WTC11 (cell line): ENCODE measurements around the gene MAP4K1. TPM values are rescaled to one million over a fixed set of nuclear protein-coding genes. Genes with fewer than 3 reads are reported as not detected.

Source experiments
- ATAC-seq: fragments of 200-7000 bp; cut with Tn5 transposase; 2 replicates; pipeline ENCODE4 v1.10.0; 2021; ENCODE audit warnings: mild to moderate bottlenecking, moderate library complexity
- CTCF ChIA-PET: fragments of 300-600 bp; sonication (Branson Sonifier 250); formaldehyde crosslinking; loops from one replicate; lab custom pipeline; 2021; ENCODE audit warnings: antibody characterized with exemption; lab: Charles Lee
- POLR2A ChIA-PET: fragments of 350-600 bp; sonication (Branson Sonifier 250); formaldehyde crosslinking; loops from one replicate; lab custom pipeline; 2021; ENCODE audit warnings: antibody characterized with exemption; lab: Charles Lee
- DNase-seq: peaks from one replicate; pipeline ENCODE4 v3.0.0; 2021; ENCODE audit warnings: low spot score
- H3K27ac Mint-ChIP-seq: 2 replicates; pipeline ENCODE4 v1.8.0; 2021; ENCODE audit warnings: mixed read lengths
- H3K27me3 Mint-ChIP-seq: 2 replicates; pipeline ENCODE4 v1.8.0; 2021; ENCODE audit warnings: low read depth, mild to moderate bottlenecking, moderate library complexity, mixed read lengths
- H3K36me3 Mint-ChIP-seq: 2 replicates; pipeline ENCODE4 v1.8.0; 2021; ENCODE audit warnings: mixed read lengths
- H3K4me1 Mint-ChIP-seq: 2 replicates; pipeline ENCODE4 v1.8.0; 2022; ENCODE audit warnings: mixed read lengths
- H3K4me3 Mint-ChIP-seq: 2 replicates; pipeline ENCODE4 v1.8.0; 2021; ENCODE audit warnings: mild to moderate bottlenecking, moderate library complexity, mixed read lengths
- H3K9me3 Mint-ChIP-seq: 2 replicates; pipeline ENCODE4 v1.8.0; 2021; ENCODE audit warnings: mixed read lengths
- CREM ChIP-seq: sonication (generic); formaldehyde crosslinking; IDR thresholded peaks from 2 replicates; pipeline ENCODE4 v1.8.1; 2022; ENCODE audit warnings: mild to moderate bottlenecking, missing genetic modification reagents, moderate library complexity
- ETV6 ChIP-seq: sonication (generic); formaldehyde crosslinking; IDR thresholded peaks from 2 replicates; pipeline ENCODE4 v1.8.1; 2022; ENCODE audit warnings: mild to moderate bottlenecking, missing genetic modification reagents
- FOXP1 ChIP-seq: sonication (generic); formaldehyde crosslinking; IDR thresholded peaks from 2 replicates; pipeline ENCODE4 v1.8.0; 2022; ENCODE audit warnings: missing genetic modification reagents, mild to moderate bottlenecking, moderate library complexity, borderline replicate concordance
- GRHL2 ChIP-seq: fragments of 250-450 bp; sonication (Bioruptor Pico); IDR thresholded peaks from 2 replicates; pipeline ENCODE4 v1.8.0; 2022; ENCODE audit warnings: mild to moderate bottlenecking, moderate library complexity; ENCODE audit not compliant: insufficient replicate concordance, severe bottlenecking
- IRF2 ChIP-seq: sonication (generic); formaldehyde crosslinking; IDR thresholded peaks from 2 replicates; pipeline ENCODE4 v1.8.0; 2022; ENCODE audit warnings: low read depth, missing genetic modification reagents, borderline replicate concordance
- NFE2L1 ChIP-seq: sonication (generic); formaldehyde crosslinking; IDR thresholded peaks from 2 replicates; pipeline ENCODE4 v1.8.1; 2023; ENCODE audit warnings: missing genetic modification reagents
- NFYB ChIP-seq: sonication (generic); formaldehyde crosslinking; conservative IDR thresholded peaks from 2 replicates; pipeline ENCODE4 v1.8.0; 2022; ENCODE audit warnings: low read depth, missing genetic modification reagents
- OVOL2 ChIP-seq: fragments of 250-450 bp; sonication (Bioruptor Pico); IDR thresholded peaks from 2 replicates; pipeline ENCODE4 v1.9.0; 2021; ENCODE audit warnings: mild to moderate bottlenecking, borderline replicate concordance
- RELA ChIP-seq: sonication (generic); formaldehyde crosslinking; IDR thresholded peaks from 2 replicates; pipeline ENCODE4 v1.8.1; 2022; ENCODE audit warnings: missing genetic modification reagents, mild to moderate bottlenecking, borderline replicate concordance
- TCF7 ChIP-seq: sonication (generic); formaldehyde crosslinking; IDR thresholded peaks from 2 replicates; pipeline ENCODE4 v1.8.0; 2022; ENCODE audit warnings: mild to moderate bottlenecking, low read depth, missing genetic modification reagents, moderate library complexity
- ZNF121 ChIP-seq: sonication (generic); formaldehyde crosslinking; IDR thresholded peaks from 2 replicates; pipeline ENCODE4 v1.8.0; 2023; ENCODE audit warnings: missing genetic modification reagents
- ZNF317 ChIP-seq: sonication (generic); formaldehyde crosslinking; IDR thresholded peaks from 2 replicates; pipeline ENCODE4 v1.8.1; 2023; ENCODE audit warnings: low read depth, mild to moderate bottlenecking, moderate library complexity, missing genetic modification reagents, borderline replicate concordance
- ZNF396 ChIP-seq: fragments of 250-450 bp; sonication (Bioruptor Pico); IDR thresholded peaks from 2 replicates; pipeline ENCODE4 v1.8.0; 2021; ENCODE audit warnings: mild to moderate bottlenecking, moderate library complexity, borderline replicate concordance
- ZNF416 ChIP-seq: fragments of 250-450 bp; sonication (Bioruptor Pico); IDR thresholded peaks from 2 replicates; pipeline ENCODE4 v1.9.0; 2021; ENCODE audit warnings: mild to moderate bottlenecking, inconsistent platforms
- total RNA-seq: library from RNA; stranded (reverse); gene quantifications from 3 replicates; pipeline ENCODE4 v1.2.3, GENCODE V29; 2021
- TF ChIP-seq, protein P1 (sequence below): sonication (generic); formaldehyde crosslinking; IDR thresholded peaks from 2 replicates; pipeline ENCODE4 v1.8.1; 2022; ENCODE audit warnings: low read depth, mild to moderate bottlenecking, moderate library complexity, missing genetic modification reagents, borderline replicate concordance
- TF ChIP-seq, protein P2 (sequence below): sonication (generic); formaldehyde crosslinking; IDR thresholded peaks from 2 replicates; pipeline ENCODE4 v1.8.1; 2023; ENCODE audit warnings: mild to moderate bottlenecking, missing genetic modification reagents, moderate library complexity
- TF ChIP-seq, protein P3 (sequence below): fragments of 250-450 bp; sonication (Bioruptor Pico); IDR thresholded peaks from 2 replicates; pipeline ENCODE4 v1.9.0; 2021; ENCODE audit warnings: mild to moderate bottlenecking, borderline replicate concordance
- TF ChIP-seq, protein P4 (sequence below): sonication (generic); formaldehyde crosslinking; conservative IDR thresholded peaks from 2 replicates; pipeline ENCODE4 v1.8.1; 2023; ENCODE audit warnings: mild to moderate bottlenecking, low read depth, missing genetic modification reagents, moderate library complexity

Gene MAP4K1
- total RNA-seq, 1 experiment from 2014 or later: 14.0 TPM

DNA sequence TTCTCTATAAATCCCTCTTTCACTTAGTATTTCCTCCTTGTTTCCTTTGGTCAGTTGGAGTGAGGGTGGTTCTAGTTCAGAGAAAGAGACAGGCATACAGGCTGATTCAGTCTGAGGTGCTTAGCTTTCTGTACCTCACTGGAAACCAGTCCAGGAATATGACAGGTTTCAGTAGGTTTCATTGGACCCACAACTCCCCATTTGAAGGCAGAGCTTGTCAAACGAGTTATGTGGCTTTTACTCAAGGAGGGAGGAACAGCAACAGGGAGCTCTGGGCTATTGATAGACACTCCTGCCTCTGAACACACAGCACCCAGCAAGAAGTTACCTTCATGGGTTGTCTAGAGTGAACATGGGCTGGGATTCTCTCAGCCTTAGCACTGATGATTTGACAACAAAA, 44.2 kb upstream of the MAP4K1 start:
- no peaks in the 10 kb centered on the region for H3K27me3 Mint-ChIP-seq
- POLR2A ChIA-PET: interaction anchor here (0.7 to 3.3 kb wide), 3 partner anchors 13 to 22 kb away, joined by 3 to 41 read pairs (median 3); partner anchors contain the start of gene ACTN4
- TF ChIP-seq GRHL2 (CRISPR knock-in tag) (no peak), IRF2 (no peak), FOXP1 (CRISPR knock-in tag) (no peak), OVOL2 (CRISPR knock-in tag) (no peak), ZNF121 (CRISPR knock-in tag) (no peak), TCF7 (no peak), ETV6 (CRISPR knock-in tag) (no peak), CREM (no peak), ZNF317 (CRISPR knock-in tag) (no peak), ZNF396 (CRISPR knock-in tag) (no peak), ZNF416 (CRISPR knock-in tag) (no peak), NFYB (CRISPR knock-in tag) (no peak), RELA (no peak), NFE2L1 (CRISPR knock-in tag) (no peak)
- TF ChIP-seq, protein P1, sequence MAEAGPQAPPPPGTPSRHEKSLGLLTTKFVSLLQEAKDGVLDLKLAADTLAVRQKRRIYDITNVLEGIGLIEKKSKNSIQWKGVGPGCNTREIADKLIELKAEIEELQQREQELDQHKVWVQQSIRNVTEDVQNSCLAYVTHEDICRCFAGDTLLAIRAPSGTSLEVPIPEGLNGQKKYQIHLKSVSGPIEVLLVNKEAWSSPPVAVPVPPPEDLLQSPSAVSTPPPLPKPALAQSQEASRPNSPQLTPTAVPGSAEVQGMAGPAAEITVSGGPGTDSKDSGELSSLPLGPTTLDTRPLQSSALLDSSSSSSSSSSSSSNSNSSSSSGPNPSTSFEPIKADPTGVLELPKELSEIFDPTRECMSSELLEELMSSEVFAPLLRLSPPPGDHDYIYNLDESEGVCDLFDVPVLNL (CRISPR knock-in tag): no peak
- TF ChIP-seq, protein P2, sequence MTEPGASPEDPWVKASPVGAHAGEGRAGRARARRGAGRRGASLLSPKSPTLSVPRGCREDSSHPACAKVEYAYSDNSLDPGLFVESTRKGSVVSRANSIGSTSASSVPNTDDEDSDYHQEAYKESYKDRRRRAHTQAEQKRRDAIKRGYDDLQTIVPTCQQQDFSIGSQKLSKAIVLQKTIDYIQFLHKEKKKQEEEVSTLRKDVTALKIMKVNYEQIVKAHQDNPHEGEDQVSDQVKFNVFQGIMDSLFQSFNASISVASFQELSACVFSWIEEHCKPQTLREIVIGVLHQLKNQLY (CRISPR knock-in tag): no peak
- TF ChIP-seq, protein P3, sequence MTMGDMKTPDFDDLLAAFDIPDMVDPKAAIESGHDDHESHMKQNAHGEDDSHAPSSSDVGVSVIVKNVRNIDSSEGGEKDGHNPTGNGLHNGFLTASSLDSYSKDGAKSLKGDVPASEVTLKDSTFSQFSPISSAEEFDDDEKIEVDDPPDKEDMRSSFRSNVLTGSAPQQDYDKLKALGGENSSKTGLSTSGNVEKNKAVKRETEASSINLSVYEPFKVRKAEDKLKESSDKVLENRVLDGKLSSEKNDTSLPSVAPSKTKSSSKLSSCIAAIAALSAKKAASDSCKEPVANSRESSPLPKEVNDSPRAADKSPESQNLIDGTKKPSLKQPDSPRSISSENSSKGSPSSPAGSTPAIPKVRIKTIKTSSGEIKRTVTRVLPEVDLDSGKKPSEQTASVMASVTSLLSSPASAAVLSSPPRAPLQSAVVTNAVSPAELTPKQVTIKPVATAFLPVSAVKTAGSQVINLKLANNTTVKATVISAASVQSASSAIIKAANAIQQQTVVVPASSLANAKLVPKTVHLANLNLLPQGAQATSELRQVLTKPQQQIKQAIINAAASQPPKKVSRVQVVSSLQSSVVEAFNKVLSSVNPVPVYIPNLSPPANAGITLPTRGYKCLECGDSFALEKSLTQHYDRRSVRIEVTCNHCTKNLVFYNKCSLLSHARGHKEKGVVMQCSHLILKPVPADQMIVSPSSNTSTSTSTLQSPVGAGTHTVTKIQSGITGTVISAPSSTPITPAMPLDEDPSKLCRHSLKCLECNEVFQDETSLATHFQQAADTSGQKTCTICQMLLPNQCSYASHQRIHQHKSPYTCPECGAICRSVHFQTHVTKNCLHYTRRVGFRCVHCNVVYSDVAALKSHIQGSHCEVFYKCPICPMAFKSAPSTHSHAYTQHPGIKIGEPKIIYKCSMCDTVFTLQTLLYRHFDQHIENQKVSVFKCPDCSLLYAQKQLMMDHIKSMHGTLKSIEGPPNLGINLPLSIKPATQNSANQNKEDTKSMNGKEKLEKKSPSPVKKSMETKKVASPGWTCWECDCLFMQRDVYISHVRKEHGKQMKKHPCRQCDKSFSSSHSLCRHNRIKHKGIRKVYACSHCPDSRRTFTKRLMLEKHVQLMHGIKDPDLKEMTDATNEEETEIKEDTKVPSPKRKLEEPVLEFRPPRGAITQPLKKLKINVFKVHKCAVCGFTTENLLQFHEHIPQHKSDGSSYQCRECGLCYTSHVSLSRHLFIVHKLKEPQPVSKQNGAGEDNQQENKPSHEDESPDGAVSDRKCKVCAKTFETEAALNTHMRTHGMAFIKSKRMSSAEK (CRISPR knock-in tag): no peak
- TF ChIP-seq, protein P4, sequence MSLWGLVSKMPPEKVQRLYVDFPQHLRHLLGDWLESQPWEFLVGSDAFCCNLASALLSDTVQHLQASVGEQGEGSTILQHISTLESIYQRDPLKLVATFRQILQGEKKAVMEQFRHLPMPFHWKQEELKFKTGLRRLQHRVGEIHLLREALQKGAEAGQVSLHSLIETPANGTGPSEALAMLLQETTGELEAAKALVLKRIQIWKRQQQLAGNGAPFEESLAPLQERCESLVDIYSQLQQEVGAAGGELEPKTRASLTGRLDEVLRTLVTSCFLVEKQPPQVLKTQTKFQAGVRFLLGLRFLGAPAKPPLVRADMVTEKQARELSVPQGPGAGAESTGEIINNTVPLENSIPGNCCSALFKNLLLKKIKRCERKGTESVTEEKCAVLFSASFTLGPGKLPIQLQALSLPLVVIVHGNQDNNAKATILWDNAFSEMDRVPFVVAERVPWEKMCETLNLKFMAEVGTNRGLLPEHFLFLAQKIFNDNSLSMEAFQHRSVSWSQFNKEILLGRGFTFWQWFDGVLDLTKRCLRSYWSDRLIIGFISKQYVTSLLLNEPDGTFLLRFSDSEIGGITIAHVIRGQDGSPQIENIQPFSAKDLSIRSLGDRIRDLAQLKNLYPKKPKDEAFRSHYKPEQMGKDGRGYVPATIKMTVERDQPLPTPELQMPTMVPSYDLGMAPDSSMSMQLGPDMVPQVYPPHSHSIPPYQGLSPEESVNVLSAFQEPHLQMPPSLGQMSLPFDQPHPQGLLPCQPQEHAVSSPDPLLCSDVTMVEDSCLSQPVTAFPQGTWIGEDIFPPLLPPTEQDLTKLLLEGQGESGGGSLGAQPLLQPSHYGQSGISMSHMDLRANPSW (CRISPR knock-in tag): no peak
- CTCF ChIA-PET: interaction anchor here (1.0 to 4.7 kb wide), 6 partner anchors 10 to 57 kb away, joined by 3 to 21 read pairs (median 8); no protein-coding TSS in a partner anchor
- H3K4me1 Mint-ChIP-seq: peaks cover 98% of the 10 kb centered on the region
- H3K4me3 Mint-ChIP-seq: peak overlapping the region; percentile 23
- ATAC-seq (no peak), DNase-seq (no peak)
- peaks cover 7% of the 10 kb centered on the region; the same call in 1 of the 2 replicates for H3K36me3 Mint-ChIP-seq
- no peaks in the 10 kb centered on the region for H3K9me3 Mint-ChIP-seq
- peak overlapping the region; percentile 89 for H3K27ac Mint-ChIP-seq
